Measurements from ENCODE around the gene ITGA2B.
"Not testable (repeated sequence)": the region's sequence is repeated elsewhere in the genome, so short reads cannot be mapped to it uniquely, and the experiment has no call there.

ITGA2B gene

DNA sequence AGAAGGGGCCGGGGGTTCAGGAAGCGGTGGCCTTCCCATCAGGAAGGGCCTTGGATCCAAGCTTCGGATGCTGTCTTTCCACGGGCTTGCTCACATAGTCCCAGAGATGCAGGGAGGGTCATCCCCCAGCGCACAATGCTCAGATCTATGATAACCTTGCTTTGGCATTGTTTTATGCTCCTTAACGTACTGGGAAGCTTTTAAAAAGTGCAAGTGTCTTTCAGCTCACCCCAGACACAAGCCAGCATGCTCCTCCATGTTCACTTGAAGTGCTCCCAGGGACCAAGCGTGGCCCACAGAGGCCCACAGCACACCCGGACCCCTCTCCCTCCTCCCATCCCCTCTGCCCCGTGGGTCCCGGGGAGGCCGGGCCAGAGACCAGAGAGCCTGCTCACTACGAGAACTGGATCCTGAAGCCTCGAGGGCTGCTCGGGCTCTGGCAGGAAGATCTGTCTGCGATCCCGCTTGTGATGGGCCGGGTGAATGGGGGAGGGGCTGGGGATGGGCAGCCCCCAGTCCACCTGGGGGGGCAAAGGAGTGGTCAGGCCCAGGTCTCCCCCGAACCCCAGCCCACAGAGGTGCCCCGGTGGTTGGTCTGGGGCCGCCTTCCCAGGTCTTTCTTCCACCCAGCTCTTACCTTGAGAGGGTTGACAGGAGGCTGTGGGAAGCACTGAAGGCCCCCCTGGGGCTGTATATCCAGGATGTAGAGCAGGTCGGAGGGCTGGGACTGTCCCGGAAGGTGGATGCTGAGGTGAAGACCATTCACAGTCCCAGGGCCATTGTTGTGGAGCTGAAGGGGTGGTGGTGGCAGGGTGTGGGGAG, 14.0 kb downstream of the ITGA2B start:
- no peak for DNase-seq
- intact Hi-C loops (cut with DNase I) = no loop called here

DNA sequence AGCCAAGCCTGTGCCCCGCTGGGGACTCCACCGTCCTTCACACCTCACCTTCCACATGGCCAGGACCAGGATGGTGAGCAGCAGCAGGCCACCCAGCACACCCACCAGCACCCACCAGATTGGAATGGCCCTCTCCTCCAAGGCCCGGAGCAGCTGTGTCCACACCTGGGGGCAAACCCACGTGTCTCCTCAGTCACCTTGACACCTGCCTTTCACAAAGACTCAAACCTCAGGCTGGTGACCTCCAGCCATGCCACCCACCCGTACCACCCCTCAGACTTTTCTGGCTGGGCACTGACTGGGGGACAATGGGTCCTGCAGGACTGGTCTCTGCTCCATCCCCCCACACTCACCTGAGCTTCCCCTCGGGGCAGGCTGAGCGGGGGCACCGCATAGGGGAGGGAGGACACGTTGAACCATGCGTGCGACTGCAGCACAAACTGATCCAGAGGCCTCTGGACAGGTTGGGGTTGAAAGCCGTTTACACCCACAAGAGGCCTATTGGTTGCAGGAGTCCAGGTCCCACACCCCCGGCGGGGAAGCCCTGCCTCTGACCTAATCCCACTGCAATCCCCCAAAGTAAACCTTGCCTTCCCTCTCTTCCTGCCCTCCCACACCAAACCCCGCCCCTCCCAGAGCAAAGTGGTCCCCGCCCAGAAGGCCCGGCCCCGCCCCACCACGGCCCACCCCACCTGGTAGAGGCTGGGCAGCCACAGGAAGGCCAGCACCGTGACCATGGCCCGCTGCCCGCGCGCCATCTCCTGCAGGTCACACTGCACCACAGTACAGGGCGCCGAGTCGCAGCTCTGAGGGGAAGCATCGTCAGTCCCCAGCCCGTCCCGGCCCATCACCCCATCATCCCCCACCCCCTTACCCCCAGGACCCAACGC, 14.9 kb downstream of the ITGA2B start:
- DNase-seq = no peak
- intact Hi-C loops (cut with DNase I) = no loop called here

DNA sequence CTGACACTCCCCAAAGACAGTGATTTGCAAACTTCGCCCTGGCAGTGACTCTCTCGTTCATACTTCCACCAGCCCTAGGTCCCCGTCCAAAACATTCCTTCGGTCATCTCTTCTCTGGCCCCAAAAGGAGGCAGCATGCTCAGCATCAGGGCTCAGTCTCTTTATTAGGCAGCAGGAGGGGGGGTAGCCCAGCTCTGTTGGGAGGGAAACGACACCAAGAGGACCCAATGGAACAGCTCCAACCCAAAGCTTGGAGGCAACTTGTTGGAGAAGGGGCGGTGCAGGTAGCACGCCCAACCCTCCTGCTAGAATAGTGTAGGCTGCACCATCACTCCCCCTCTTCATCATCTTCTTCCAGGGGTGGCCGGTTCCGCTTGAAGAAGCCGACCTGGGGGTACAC, 17.4 kb downstream of the ITGA2B start:
- DNase-seq = no peak
- intact Hi-C loops (cut with DNase I) = no loop called here

DNA sequence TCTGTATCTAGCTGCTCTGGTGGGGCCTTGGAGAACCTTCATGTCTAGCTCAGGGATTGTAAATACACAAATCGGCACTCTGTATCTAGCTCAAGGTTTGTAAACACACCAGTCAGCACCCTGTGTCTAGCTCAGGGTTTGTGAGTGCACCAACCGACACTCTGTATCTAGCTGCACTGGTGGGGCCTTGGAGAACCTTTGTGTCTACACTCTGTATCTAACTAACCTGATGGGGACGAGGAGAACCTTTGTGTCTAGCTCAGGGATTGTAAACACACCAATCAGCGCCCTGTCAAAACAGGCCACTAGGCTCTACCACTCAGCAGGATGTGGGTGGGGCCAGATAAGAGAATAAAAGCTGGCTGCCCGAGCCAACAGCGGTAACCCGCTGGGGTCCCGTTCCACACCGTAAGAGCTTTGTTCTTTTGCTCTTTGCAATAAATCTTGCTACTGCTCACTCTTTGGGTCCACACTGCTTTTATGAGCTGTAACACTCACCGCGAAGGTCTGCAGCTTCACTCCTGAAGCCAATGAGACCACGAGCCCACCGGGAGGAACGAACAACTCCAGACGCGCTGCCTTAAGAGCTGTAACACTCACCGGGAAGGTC, 19.9 kb downstream of the ITGA2B start:
- intact Hi-C loops (cut with DNase I); DNase-seq: not testable (repeated sequence)

DNA sequence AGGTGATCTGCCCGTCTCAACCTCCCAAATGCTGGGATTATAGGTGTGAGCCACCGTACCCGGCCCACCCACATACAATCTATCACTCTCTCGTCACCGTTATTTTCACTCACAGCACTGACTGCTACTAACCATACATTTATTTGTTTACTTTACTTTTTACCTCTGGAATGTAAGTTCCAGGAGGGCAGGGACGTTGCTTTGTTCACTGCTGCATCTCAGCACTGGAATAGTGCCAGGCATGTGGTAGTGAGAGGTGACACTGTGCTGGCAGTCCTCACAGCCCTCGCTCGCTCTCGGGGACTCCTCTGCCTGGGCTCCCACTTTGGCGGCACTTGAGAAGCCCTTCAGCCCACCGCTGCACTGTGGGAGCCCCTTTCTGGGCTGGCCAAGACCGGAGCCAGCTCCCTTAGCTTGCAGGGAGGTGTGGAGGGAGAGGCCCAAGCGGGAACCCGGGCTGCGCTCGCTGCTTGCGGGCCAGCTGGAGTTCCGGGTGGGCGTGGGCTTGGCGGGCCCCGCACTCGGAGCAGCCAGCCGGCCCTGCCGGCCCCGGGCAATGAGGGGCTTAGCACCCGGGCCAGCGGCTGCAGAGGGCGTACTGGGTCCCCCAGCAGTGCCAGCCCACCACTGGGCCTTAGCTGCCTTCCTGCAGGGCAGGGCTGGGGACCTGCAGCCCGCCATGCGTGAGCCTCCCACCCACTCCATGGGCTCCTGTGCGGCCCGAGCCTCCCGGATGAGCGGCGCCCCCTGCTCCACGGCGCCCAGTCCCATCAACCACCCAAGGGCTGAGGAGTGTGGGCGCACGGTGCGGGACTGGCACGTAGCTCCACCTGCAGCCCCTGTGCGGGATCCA, 20.8 kb downstream of the ITGA2B start:
- intact Hi-C loops (cut with DNase I); DNase-seq: not testable (repeated sequence)

DNA sequence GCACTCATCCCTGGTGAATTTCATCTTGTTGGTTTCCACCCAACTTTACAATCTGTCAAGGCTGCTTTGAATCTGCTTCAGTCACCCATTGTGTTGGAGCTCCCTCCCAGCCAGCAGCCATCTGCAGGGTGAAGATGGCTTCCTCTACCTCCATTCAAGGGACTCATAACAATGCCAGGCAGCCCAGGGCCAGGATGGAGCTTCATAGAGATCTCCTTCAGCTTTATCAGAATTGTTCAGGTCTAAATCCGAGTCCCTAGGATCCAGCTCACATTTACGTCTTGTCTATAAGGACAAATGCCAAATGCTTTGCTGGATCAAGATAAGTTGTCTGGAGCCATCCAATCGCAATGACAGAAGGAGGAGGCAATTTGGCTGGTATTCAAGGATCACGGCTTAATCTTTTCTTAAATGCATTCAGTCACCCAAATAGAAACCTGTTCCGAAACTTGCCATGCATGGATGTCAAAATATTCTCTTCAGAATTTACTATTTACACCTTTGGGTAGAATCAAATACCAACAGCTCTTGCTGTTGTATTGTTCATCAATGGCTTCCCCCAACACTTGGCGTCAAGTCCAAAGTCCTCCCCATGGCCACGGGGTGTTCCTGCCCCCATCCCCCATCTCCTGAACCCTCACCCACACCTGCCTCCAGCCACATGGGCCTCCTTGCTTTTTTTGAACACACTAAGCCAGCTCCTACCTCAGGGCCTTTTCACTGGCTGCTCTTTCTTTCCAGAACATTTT, 22.0 kb downstream of the ITGA2B start:
- intact Hi-C loops (cut with DNase I) = no loop called here
- no peak for DNase-seq

DNA sequence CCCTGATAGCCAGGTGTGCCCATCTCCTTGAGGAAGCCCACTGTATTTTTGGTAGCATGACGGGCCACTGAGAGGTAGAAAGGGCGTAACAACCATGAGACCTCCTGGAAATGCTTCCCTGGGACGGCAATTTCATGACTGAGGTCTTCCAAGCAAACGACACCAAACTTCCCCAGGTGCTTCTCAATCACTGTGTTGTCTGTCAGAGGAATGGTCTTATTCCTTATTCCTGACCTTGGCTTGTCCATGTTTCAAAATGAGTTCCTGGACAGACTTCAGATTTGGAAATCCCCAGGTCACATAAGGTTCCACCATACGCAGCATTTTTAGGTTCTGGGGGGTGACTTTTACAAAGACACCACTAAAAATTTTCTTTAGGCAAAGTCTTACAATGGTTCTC, 24.4 kb downstream of the ITGA2B start:
- DNase-seq; intact Hi-C loops (cut with DNase I): not testable (repeated sequence)

DNA sequence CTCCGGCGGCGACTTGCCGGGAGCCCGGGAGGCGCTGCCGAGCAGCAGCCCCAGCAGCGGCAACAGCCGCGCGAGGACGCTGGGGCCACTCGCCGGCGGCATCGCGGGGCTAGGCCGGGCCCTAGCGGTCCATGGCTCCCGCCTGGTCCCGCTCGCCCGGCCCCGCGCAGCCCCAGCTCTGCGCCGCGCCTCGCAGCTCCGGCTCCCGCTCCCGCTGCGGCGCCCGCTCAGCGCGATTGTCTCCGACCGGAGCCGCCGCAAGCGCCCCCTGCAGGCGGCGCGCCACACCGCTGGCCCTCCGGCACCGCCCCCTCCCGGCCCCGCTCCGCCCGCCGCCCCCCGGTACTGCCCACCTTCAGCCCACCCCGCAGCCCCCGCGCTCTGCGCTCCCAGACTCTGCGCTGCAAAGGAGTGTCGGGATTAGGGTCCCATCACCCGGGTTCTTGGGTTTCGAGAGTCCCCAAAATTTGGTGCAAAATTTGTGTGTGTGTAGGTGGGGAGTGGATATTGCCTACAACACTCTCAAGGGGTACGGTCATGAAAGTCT, 25.8 kb downstream of the ITGA2B start, which contains the start of gene FAM171A2:
TSS of gene FAM171A2 (minus strand) at position 241 of the 547 bp plus-strand sequence. CDS start at position 102, 139 bp downstream.
- DNase-seq = peak in 38 of 42 donors; percentile 30 to 85 (median 68)
- intact Hi-C loops (cut with DNase I) = no loop called here

DNA sequence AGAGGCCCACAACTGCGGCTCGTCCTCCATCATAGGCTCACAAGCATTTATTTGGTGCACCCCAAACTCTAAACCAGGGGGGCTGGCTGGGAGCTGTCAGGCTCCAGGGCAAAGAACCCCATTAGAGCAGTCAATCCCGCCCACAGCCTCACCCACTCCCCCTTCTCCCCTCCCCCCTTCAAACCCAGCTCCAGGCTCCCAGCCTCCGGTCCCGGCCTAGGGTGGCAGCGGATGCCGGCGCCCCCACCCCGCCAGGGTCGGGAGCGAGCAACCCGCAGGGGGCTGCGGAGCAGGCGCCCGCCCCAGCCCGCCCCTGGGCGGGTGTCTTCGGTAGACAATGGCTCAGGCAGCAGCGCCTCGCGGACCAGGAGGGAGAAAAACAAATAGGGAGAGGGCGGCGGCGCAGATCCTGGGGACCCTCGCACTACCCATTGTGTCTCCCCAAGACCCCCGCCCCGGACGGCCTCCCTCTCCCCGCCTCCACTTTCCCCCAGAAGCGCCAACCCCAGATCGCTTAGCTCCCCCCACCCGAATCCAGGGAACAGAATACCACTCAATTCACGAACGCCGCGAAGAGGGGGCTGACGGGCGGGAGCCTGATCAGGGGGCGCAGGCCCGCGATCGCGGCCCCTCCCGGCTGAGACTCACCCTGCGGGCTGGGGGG, 26.4 kb downstream of the ITGA2B start:
- peak in 17 of 42 donors; percentile 17 to 66 (median 48) for DNase-seq
- intact Hi-C loops (cut with DNase I) = no loop called here

DNA sequence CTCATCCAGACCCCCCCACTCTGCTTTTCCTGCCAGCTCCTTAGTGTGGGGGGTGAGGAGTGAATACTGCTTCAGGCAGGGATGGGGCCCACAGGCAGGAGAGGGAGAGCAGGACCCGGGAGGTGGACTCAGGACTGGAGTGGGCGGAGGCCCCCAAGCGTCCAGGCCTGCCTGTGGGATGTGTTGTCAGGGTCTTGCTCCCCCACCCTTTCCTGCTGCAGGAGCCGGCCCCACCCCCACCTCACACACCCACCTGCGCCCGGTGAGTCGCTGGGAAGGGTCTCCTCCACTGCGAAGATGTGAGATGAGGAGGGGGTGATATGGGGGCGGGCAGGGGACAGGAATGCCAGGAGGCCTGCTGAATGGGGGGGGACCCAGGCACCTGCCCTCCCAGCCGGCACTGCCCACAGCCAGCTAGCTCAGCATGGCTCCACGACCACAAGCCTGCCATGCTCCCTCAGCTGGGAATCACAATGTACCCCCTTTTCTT, 26.9 kb downstream of the ITGA2B start:
- intact Hi-C loops (cut with DNase I) = no loop called here
- DNase-seq = no peak

DNA sequence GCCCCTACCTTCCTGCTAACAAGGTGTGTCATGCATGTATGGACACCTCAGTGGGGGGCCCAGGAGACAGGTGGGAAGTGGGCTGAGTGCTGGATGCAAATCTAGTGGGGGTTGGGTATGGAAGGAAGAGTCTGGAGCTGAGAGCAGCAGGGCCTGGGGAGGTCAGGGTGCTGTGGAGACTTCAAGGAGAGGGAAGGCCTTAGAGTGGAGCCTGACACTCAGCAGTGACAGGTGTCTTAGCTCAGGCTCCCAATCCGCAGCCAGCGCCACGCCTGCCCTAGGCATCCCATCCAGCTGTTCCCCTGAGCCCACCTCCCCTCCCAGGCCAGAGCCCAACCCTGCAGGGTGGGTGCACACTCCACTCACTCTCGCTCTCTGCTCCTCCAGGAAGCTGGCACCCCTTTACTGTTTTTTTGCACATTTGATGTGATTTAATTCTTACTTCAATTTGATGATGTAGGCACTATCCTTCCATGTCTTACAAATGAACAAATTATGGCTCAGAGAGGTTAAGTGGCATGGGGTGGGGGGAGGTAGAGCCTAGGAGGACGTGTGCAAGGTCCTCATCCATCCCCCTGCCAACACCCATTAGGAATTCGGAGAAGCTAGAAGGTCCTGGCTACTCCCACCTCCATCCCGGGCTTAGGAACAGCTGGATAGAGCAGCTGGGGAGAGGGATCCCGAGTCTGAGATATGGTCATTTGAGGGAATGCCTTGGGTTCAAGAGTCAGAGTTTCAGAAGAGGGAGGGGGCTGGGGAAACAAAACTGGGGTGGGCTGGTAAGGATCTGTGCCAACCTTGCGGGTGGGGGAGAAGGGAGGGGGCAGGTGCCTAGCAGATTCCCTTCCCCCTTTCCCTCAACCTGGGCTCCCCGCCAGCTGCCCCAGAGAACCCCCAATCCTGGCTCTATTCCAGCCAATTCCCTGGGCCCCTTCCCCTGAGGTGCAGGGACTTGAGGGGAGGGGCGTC, 27.9 kb downstream of the ITGA2B start:
- DNase-seq = no peak
- intact Hi-C loops (cut with DNase I) = no loop called here

DNA sequence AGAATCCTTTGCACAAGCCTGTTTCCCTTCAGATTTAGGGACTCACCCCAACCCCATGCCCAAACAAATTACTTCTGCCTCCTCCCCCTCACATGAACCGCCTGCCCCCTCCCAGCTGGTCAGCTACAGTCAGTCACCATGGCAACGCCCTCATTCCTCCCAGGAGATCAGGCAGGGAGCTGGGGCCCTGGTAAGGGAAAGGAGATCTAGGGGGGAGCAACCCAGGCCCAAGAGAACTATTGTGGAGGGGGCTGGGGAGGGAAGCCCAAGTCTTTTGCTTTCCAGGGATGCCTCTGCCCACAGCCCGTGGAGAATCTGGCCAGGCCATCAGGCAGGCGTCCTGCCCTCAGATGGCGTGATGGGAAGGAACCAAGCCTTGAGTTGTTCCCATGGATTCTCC, 28.6 kb downstream of the ITGA2B start:
- peak in 2 of 42 donors; percentile 36 to 44 for DNase-seq
- intact Hi-C loops (cut with DNase I) = no loop called here

DNA sequence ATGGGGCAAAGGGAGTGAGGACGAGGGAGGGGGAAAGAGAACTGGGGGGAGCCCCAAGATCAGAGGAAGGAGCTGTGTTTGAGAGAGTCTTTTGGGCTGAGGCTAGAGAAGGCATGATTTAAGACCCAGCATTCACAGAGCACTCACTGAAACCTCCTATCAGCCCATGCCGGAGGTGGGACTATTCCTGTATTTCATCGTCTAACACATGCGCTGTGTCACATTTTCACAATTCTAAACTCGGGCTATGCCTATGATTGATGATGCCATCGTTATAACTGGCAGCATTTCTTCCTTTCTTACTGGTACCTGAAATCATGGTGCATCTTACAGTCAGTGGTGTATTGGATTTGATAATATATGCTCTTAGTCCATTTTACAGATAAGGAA, 29.3 kb downstream of the ITGA2B start:
- intact Hi-C loops (cut with DNase I) = no loop called here
- peak in 14 of 42 donors; percentile 25 to 82 (median 50) for DNase-seq

DNA sequence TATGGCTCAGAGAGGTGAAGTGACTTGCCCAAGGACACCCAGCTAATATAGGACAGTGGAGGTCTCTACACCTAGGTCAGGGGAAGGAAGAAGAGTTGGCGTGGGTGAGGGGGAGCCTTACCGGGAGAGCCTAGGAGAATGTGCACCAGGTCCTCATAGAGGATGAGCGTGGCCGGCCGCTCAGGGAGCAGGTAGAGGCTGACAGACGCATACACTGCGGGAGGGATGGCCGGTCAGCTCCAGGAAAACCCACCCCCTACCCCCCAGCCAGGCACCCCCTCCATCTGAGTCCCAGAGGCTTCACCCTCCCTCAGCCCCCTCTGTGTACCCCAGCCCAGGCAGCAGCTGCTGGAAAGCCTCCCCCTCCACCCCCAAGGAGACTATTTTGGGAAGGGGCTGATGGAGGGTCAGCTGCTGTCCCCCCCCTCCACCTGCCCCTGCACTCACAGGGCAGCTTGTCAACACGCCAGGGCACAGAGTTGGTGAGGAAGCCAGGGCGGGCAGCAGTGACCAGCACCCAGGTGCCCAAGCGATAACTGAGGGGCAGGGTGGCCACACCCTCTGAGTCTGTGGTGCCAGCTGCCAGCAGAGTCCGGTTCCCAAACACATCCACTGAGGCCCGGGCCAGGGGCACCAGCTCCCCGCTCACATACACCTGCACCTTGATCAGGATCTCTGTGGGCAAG, 29.8 kb downstream of the ITGA2B start:
- DNase-seq = no peak

DNA sequence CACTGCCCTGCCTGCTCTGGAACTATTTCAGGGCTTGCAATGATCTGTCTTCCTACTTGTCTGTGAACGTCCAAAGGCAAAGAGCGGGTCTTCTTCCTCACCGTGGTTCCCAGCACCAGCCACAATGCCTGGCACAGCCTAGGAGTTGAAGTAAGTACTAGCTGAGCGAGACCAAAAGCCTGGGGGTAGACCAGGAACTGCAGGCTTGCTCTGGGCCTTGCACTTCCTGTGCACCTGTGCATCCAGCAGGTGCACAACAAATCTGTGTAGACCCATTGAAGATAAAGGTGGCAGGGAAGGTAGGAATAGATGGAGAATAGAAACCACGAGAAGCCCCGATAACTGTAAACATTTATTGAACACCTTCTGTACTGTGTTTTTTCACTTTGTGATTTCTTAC, 30.4 kb downstream of the ITGA2B start:
- no peak for DNase-seq
- intact Hi-C loops (cut with DNase I) = no loop called here

More for the DNA sequence above, 29.8 kb downstream of the ITGA2B start:
- intact Hi-C loops (cut with DNase I) = no loop called here
